ENCODE results near the gene ATCAY.

ATCAY gene

GRCh38 chr19:3836887-3837286 is 43.6 kb upstream of the ATCAY start:
- in situ Hi-C loops (cut with MboI; ENCODE audit: low sequenced_read_pairs, unreplicated experiment), result no loop called here
- TF ChIP-seq CTCF (IDR thresholded peaks at IDR 0.05; ENCODE audit: borderline replicate concordance, control extremely low read depth, extremely low read depth, insufficient read depth, missing control alignments), result no peak
- no peak for DNase-seq (ENCODE audit: low spot score)

DNA sequence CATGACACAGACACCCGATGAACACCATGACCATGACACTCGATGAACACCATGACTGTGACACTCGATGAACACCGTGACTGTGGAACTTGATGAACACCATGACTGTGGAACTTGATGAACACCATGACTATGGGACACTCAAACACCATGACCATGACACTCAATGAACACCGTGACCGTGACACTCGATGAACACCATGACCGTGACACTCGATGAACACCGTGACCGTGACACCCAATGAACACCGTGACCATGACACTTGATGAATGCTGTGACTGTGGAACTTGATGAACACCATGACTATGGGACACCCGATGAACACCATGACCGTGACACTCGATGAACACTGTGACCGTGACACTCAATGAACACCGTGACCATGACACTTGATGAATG is 43.2 kb upstream of the ATCAY start:
- in situ Hi-C loops (cut with MboI; ENCODE audit: low sequenced_read_pairs, unreplicated experiment), result no loop called here
- no peak for TF ChIP-seq CTCF (IDR thresholded peaks at IDR 0.05; ENCODE audit: borderline replicate concordance, control extremely low read depth, extremely low read depth, insufficient read depth, missing control alignments)
- no peak for DNase-seq (ENCODE audit: low spot score)

DNA sequence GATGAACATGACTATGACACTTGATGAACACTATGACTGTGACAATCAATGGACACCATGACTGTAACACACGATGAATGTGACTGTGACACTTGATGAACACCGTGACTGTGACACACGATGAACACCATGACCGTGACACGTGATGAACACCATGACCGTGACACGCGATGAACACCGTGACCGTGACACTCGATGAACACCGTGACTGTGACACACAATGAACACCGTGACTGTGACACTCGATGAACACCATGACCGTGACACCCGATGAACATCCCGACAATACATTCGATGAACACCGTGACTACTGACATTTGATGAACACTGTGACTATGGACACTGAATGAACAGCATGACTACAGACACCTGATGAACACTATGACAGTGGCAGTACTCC is 42.6 kb upstream of the ATCAY start:
- TF ChIP-seq CTCF (IDR thresholded peaks at IDR 0.05; ENCODE audit: borderline replicate concordance, control extremely low read depth, extremely low read depth, insufficient read depth, missing control alignments), result no peak
- no peak for DNase-seq (ENCODE audit: low spot score)
- in situ Hi-C loops (cut with MboI; ENCODE audit: low sequenced_read_pairs, unreplicated experiment), result no loop called here

GRCh38 chr19:3838661-3839060 is 41.8 kb upstream of the ATCAY start:
- TF ChIP-seq CTCF (IDR thresholded peaks at IDR 0.05; ENCODE audit: borderline replicate concordance, control extremely low read depth, extremely low read depth, insufficient read depth, missing control alignments), result no peak
- DNase-seq (ENCODE audit: low spot score), result no peak
- in situ Hi-C loops (cut with MboI; ENCODE audit: low sequenced_read_pairs, unreplicated experiment), result no loop called here

- in situ Hi-C loops (cut with MboI; ENCODE audit: low sequenced_read_pairs, unreplicated experiment), result no loop called here
- no peak for DNase-seq (ENCODE audit: low spot score)
- no peak for TF ChIP-seq CTCF (IDR thresholded peaks at IDR 0.05; ENCODE audit: borderline replicate concordance, control extremely low read depth, extremely low read depth, insufficient read depth, missing control alignments)
Measured at GRCh38 chr19:3839941-3840340, 40.5 kb upstream of the ATCAY start.

- no peak for TF ChIP-seq CTCF (IDR thresholded peaks at IDR 0.05; ENCODE audit: borderline replicate concordance, control extremely low read depth, extremely low read depth, insufficient read depth, missing control alignments)
- no peak for DNase-seq (ENCODE audit: low spot score)
- in situ Hi-C loops (cut with MboI; ENCODE audit: low sequenced_read_pairs, unreplicated experiment), result no loop called here
Measured at GRCh38 chr19:3840804-3841203, 39.7 kb upstream of the ATCAY start.

- no peak for DNase-seq (ENCODE audit: low spot score)
- in situ Hi-C loops (cut with MboI; ENCODE audit: low sequenced_read_pairs, unreplicated experiment), result no loop called here
- TF ChIP-seq CTCF (IDR thresholded peaks at IDR 0.05; ENCODE audit: borderline replicate concordance, control extremely low read depth, extremely low read depth, insufficient read depth, missing control alignments), result no peak
Measured at GRCh38 chr19:3842948-3843347, 37.5 kb upstream of the ATCAY start.

All from GM13976 (cell line).